ENCODE measurements around the gene ARL17B.
"Not testable (repeated sequence)": the region's sequence is repeated elsewhere in the genome, so short reads cannot be mapped to it uniquely, and the experiment has no call there.

ARL17B gene

DNA sequence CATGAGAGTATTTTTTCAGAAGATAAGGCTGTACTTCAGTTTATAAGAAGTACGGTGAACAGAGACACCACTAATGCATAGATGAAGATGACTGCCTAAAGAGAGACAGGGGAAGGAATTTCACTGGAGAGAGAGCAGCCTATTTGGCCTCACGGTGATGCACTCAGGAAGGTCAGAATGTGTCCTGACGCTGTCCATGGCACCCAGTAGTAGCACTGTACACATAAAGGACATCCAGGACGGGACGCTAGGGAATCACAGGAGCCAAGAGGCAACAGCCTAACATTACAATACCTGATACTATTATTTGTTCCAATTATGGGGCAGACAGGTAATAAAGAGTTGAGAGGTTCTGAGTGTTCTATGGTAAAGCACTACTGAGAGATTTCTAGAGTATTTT lies 91.5 kb downstream of the ARL17B start:
- Histone ChIP-seq H3K9me3 (no peaks in the 10 kb centered on the region), H3K27ac (no peak overlapping the region), H3K4me3 (ENCODE audit: low read depth in 1 of 2, low read length in 1 of 2) (no peak overlapping the region), H3K27me3 (peaks cover 66% of the 10 kb centered on the region), H3K36me3 (no peaks in the 10 kb centered on the region), H3K4me1 (ENCODE audit: control insufficient read depth in 1 of 2, insufficient read depth in 1 of 2, low read depth in 1 of 2, low read length in 1 of 2) (peaks cover 17% of the 10 kb centered on the region in 2 experiments)
- no peak for TF ChIP-seq CTCF (IDR thresholded peaks at IDR 0.05)

GRCh38 chr17:46266656-46267544 lies 94.7 kb downstream of the ARL17B start:
- peaks cover 17% of the 10 kb centered on the region in 2 experiments for H3K4me1 ChIP-seq (ENCODE audit: control insufficient read depth in 1 of 2, insufficient read depth in 1 of 2, low read depth in 1 of 2, low read length in 1 of 2)
- no peaks in the 10 kb centered on the region for H3K9me3 ChIP-seq
- peaks cover 80% of the 10 kb centered on the region for H3K27me3 ChIP-seq
- H3K36me3 ChIP-seq: no peaks in the 10 kb centered on the region
- no peak for TF ChIP-seq CTCF (IDR thresholded peaks at IDR 0.05)
- H3K4me3 ChIP-seq (ENCODE audit: low read depth in 1 of 2, low read length in 1 of 2): peak overlapping the region; percentile 76 to 82
- H3K27ac ChIP-seq: peak overlapping the region; percentile 57

- not testable (repeated sequence) for H3K9me3 ChIP-seq, H3K36me3 ChIP-seq
- peaks cover 81% of the 10 kb centered on the region for H3K27me3 ChIP-seq
- peak overlapping the region; percentile 76 to 82 for H3K4me3 ChIP-seq (ENCODE audit: low read depth in 1 of 2, low read length in 1 of 2)
- peaks cover 17% of the 10 kb centered on the region in 2 experiments for H3K4me1 ChIP-seq (ENCODE audit: control insufficient read depth in 1 of 2, insufficient read depth in 1 of 2, low read depth in 1 of 2, low read length in 1 of 2)
- H3K27ac ChIP-seq: peak overlapping the region; percentile 14
These were observed 95.4 kb downstream of the ARL17B start for GRCh38 chr17:46266063-46266655.

DNA sequence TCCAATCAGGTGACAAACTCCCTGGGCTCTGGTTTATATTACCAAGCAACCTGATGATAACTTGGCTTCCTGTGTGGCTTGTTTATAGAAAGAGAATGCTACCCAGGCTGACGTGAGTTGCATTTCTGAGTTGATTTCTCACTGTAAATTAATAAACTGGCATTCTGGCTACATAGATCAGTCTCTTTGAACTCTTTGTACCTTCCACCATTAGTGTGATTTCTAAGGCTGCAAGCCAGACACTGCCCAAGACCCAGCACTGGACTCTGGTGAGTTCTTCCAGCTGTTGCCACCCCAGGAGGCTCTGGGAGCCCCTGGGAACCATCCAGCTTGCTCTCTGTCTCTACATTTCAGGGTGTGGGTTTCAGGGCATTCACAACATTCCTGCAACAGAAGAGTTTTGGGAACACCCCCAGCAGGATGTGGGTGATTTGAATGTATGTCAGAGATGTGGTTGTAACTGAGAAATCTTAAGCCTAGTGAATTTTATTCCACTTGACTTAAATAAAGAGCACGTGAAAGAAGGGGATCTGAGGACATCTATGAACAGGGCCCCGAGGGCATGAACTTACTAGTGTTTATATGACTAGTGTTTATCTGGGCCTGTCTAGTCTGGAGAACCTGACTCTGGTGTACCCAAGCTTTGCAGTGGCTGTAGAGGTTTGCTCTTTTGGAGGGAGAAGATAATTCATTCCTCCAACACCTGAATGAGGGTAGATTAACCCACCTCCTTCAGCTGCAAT lies 96.9 kb downstream of the ARL17B start:
- H3K27ac ChIP-seq: no peak overlapping the region
- peaks cover 17 to 23% of the 10 kb centered on the region in 2 experiments for H3K4me1 ChIP-seq (ENCODE audit: control insufficient read depth in 1 of 2, insufficient read depth in 1 of 2, low read depth in 1 of 2, low read length in 1 of 2)
- no peak for TF ChIP-seq CTCF (IDR thresholded peaks at IDR 0.05)
- H3K36me3 ChIP-seq: no peaks in the 10 kb centered on the region
- no peak overlapping the region for H3K4me3 ChIP-seq (ENCODE audit: low read depth in 1 of 2, low read length in 1 of 2)
- H3K9me3 ChIP-seq: no peaks in the 10 kb centered on the region
- peaks cover 85% of the 10 kb centered on the region for H3K27me3 ChIP-seq

DNA sequence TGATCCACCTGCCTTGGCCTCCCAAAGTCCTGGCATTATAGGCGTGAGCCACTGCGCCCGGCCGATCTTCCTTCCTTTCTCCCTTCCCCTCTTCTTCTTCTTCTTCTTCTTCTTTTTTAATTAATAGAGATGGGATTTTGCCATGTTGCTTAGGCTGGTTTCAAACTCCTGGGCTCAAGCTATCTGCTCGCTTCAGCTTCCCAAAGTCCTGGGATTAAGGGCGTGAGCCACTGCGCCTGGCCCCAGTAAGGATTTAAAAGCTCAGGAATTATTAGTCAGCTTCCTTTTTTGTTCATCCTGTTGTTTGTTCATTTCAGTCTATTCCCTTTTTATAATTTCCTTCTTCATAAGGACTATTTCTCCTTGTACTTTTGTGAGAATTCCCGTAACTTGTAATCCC lies 99.3 kb downstream of the ARL17B start:
- TF ChIP-seq CTCF (IDR thresholded peaks at IDR 0.05): no peak
- no peak overlapping the region for H3K27ac ChIP-seq

DNA sequence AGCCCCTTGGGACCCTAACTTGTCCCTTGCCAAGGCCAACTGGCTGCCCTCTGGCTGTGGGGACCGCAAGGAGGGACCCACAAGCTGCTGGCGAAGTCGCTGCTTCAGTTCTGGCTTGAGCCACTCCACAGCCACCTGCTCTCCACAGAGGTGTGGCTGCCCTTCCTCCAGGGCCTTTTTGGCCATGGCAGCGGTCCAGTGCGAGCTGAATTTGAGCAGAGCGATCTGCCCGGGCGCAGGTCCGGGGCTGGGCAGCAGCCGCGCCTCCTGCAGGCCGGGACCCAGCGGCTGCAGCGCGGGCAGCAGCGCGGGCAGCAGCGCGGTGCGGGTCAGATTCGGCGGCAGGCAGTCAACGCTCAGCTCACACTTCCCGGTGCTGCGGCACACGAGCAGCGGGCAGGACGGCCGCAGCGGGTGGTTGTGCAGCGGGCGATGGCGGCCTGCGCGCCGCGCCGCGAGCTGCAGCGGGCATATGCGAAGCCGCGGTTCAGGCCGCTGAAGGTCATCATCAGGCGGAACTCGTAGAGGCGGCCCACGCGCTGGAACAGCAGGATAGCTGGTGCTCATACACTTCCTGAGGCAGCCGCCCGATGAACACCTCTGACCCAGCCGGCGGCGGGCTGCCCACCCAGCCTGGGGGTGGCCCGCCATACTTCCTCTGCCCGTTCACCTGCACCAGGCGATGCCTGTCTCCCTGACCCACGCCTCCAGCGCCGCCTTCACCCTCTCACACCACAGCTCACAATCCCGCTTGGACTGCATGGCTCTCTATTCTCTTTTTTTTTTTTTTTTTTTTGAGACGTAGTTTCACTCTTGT lies 101.5 kb downstream of the ARL17B start:
- not testable (repeated sequence) for H3K4me1 ChIP-seq (ENCODE audit: control insufficient read depth in 1 of 2, insufficient read depth in 1 of 2, low read depth in 1 of 2, low read length in 1 of 2); H3K9me3 ChIP-seq; H3K36me3 ChIP-seq; H3K27ac ChIP-seq
- peak overlapping the region; percentile 31 to 45 for H3K4me3 ChIP-seq (ENCODE audit: low read depth in 1 of 2, low read length in 1 of 2)
- peaks cover 49% of the 10 kb centered on the region for H3K27me3 ChIP-seq

More for the DNA sequence above, 99.3 kb downstream of the ARL17B start:
- Histone ChIP-seq H3K4me1 (ENCODE audit: control insufficient read depth in 1 of 2, insufficient read depth in 1 of 2, low read depth in 1 of 2, low read length in 1 of 2) (peaks cover 12 to 19% of the 10 kb centered on the region in 2 experiments), H3K9me3 (no peaks in the 10 kb centered on the region), H3K36me3 (no peaks in the 10 kb centered on the region), H3K4me3 (ENCODE audit: low read depth in 1 of 2, low read length in 1 of 2) (no peak overlapping the region), H3K27me3 (peaks cover 67% of the 10 kb centered on the region)

GRCh38 chr17:46256369-46256768 lies 105.2 kb downstream of the ARL17B start:
- not testable (repeated sequence) for H3K4me1 ChIP-seq (ENCODE audit: control insufficient read depth in 1 of 2, insufficient read depth in 1 of 2, low read depth in 1 of 2, low read length in 1 of 2); H3K9me3 ChIP-seq; H3K36me3 ChIP-seq; H3K4me3 ChIP-seq (ENCODE audit: low read depth in 1 of 2, low read length in 1 of 2); H3K27ac ChIP-seq
- H3K27me3 ChIP-seq: peaks cover 23% of the 10 kb centered on the region

GRCh38 chr17:46254215-46254614 lies 107.4 kb downstream of the ARL17B start:
- not testable (repeated sequence) for H3K27ac ChIP-seq; H3K4me1 ChIP-seq (ENCODE audit: control insufficient read depth in 1 of 2, insufficient read depth in 1 of 2, low read depth in 1 of 2, low read length in 1 of 2); H3K9me3 ChIP-seq; H3K36me3 ChIP-seq; H3K4me3 ChIP-seq (ENCODE audit: low read depth in 1 of 2, low read length in 1 of 2)
- H3K27me3 ChIP-seq: peaks cover 11% of the 10 kb centered on the region
